Retinal pigment epithelial cell (primary cell): Measurements from ENCODE around the gene KANSL1L.

Source experiments
- DNase-seq: peaks from one replicate; pipeline ENCODE4 v3.0.0-alpha.2; 2010; ENCODE audit warnings: low read depth
- H3K4me3 ChIP-seq: 2 replicates; pipeline ENCODE4 v1.5.1; 2011; ENCODE audit warnings: mild to moderate bottlenecking, low read length, control low read depth, moderate library complexity
- CTCF ChIP-seq: conservative IDR thresholded peaks from 2 replicates; pipeline ENCODE4 v1.5.1; 2011; ENCODE audit warnings: low read depth, low read length, control low read depth, inconsistent platforms

KANSL1L gene

GRCh38 chr2:209984291-209984690 lies 186.9 kb downstream of the KANSL1L start:
- no peak for DNase-seq
- no peak for TF ChIP-seq CTCF

GRCh38 chr2:209977386-209978239 lies 193.6 kb downstream of the KANSL1L start:
- peak; percentile 39 for TF ChIP-seq CTCF

More at GRCh38 chr2:209984291-209984690, 186.9 kb downstream of the KANSL1L start:
- H3K4me3 ChIP-seq, result no peak overlapping the region

GRCh38 chr2:209976698-209977385 lies 194.4 kb downstream of the KANSL1L start:
- DNase-seq, result no peak
- H3K4me3 ChIP-seq, result no peak overlapping the region
- TF ChIP-seq CTCF, result no peak

More at GRCh38 chr2:209977386-209978239, 193.6 kb downstream of the KANSL1L start:
- no peak for DNase-seq
- no peak overlapping the region for H3K4me3 ChIP-seq

- no peak overlapping the region for H3K4me3 ChIP-seq
- no peak for DNase-seq
- no peak for TF ChIP-seq CTCF
Observed at GRCh38 chr2:209974576-209974975, 196.6 kb downstream of the KANSL1L start.

- DNase-seq, result no peak
- H3K4me3 ChIP-seq, result no peak overlapping the region
- no peak for TF ChIP-seq CTCF
Observed at GRCh38 chr2:209973328-209973727, 197.9 kb downstream of the KANSL1L start.
